Fibroblast of lung (primary cell): Measurements from ENCODE around the gene WDTC1. TPM values are rescaled to one million over a fixed set of nuclear protein-coding genes. Genes with fewer than 3 reads are reported as not detected.

ENCODE experiments used
- DNase-seq, 2 donors: peaks; one replicate each; pipeline versions ENCODE4 v3.0.0 to v3.0.0-alpha.2; 2010; ENCODE audit warnings: low read depth in 2 of 2
- H2AFZ ChIP-seq: 2 replicates; pipeline ENCODE4 v1.5.1; 2012; ENCODE audit warnings: low read length, control low read depth, inconsistent platforms
- H3K27ac ChIP-seq: 2 replicates; pipeline ENCODE4 v1.5.1; 2011; ENCODE audit warnings: low read length, control low read depth; ENCODE audit not compliant: insufficient read depth
- H3K27me3 ChIP-seq: 2 replicates; pipeline ENCODE4 v1.5.1; 2011; ENCODE audit warnings: mild to moderate bottlenecking, low read length; ENCODE audit not compliant: control insufficient read depth, insufficient read depth
- H3K36me3 ChIP-seq: 2 replicates; pipeline ENCODE4 v1.5.1; 2011; ENCODE audit warnings: low read length; ENCODE audit not compliant: control insufficient read depth, insufficient read depth
- H3K4me1 ChIP-seq: 2 replicates; pipeline ENCODE4 v1.5.1; 2011; ENCODE audit warnings: low read length; ENCODE audit not compliant: control insufficient read depth, insufficient read depth; ENCODE audit errors: extremely low read depth
- H3K4me2 ChIP-seq: 2 replicates; pipeline ENCODE4 v1.5.1; 2011; ENCODE audit warnings: low read length, control low read depth; ENCODE audit not compliant: insufficient read depth; ENCODE audit errors: extremely low read depth
- H3K4me3 ChIP-seq, 4 experiments: fragments of 200-600 bp in 1 of 4; sonication (generic) in 1 of 4; replicated peaks in 1 of 4; 2 replicates each; pipeline ENCODE4 v1.5.1; 2011 to 2016; ENCODE audit warnings: low read length in 4 of 4, low read depth in 3 of 4, mild to moderate bottlenecking in 3 of 4, control low read depth in 2 of 4, inconsistent platforms in 1 of 4, mixed read lengths in 1 of 4; ENCODE audit not compliant: insufficient read depth in 1 of 4; ENCODE audit errors: control extremely low read depth in 1 of 4
- H3K79me2 ChIP-seq: 2 replicates; pipeline ENCODE4 v1.5.1; 2012; ENCODE audit warnings: mild to moderate bottlenecking, low read length, inconsistent platforms; ENCODE audit not compliant: control insufficient read depth, insufficient read depth
- H3K9ac ChIP-seq: 2 replicates; pipeline ENCODE4 v1.5.1; 2011; ENCODE audit warnings: mild to moderate bottlenecking, low read length, control low read depth; ENCODE audit not compliant: insufficient read depth
- H3K9me3 ChIP-seq: 2 replicates; pipeline ENCODE4 v1.5.1; 2012; ENCODE audit warnings: low read depth, low read length; ENCODE audit not compliant: control insufficient read depth, insufficient read depth
- H4K20me1 ChIP-seq: 2 replicates; pipeline ENCODE4 v1.5.1; 2011; ENCODE audit warnings: low read length; ENCODE audit not compliant: control insufficient read depth, insufficient read depth; ENCODE audit errors: extremely low read depth
- EZH2 ChIP-seq: IDR thresholded peaks from 2 replicates; pipeline ENCODE4 v1.5.1; 2012; ENCODE audit warnings: low read length, control low read depth, mild to moderate bottlenecking; ENCODE audit errors: missing control alignments
- polyA plus RNA-seq, 2 donors: library from polyadenylated mRNA; depleted of rRNA in 1 of 2; stranded (reverse) in 1 of 2; unstranded in 1 of 2; fragments of >200 nt; gene quantifications; 2 replicates each; pipeline ENCODE4 v1.2.1, GENCODE V29; 2011 to 2012; ENCODE audit warnings: missing spikeins in 1 of 2
- total RNA-seq: library from RNA; depleted of rRNA; stranded (reverse); fragments of >200 nt; gene quantifications from 2 replicates; pipeline ENCODE4 v1.2.1, GENCODE V29; 2014
- TF ChIP-seq, protein P1 (sequence below), 2 donors: IDR thresholded peaks in 1 of 2; conservative IDR thresholded peaks in 1 of 2; 1 replicate in 1 of 2; 2 replicates in 1 of 2; pipeline ENCODE4 v1.5.1; 2011 to 2012; ENCODE audit warnings: low read length in 2 of 2, control low read depth in 1 of 2, inconsistent platforms in 1 of 2, low read depth in 1 of 2, mild to moderate bottlenecking in 1 of 2

WDTC1 gene
- total and polyA plus RNA-seq, 2 donors (not counting 1 experiment from before 2014, with no cell fraction given): 10.7 to 23.3 TPM

DNA sequence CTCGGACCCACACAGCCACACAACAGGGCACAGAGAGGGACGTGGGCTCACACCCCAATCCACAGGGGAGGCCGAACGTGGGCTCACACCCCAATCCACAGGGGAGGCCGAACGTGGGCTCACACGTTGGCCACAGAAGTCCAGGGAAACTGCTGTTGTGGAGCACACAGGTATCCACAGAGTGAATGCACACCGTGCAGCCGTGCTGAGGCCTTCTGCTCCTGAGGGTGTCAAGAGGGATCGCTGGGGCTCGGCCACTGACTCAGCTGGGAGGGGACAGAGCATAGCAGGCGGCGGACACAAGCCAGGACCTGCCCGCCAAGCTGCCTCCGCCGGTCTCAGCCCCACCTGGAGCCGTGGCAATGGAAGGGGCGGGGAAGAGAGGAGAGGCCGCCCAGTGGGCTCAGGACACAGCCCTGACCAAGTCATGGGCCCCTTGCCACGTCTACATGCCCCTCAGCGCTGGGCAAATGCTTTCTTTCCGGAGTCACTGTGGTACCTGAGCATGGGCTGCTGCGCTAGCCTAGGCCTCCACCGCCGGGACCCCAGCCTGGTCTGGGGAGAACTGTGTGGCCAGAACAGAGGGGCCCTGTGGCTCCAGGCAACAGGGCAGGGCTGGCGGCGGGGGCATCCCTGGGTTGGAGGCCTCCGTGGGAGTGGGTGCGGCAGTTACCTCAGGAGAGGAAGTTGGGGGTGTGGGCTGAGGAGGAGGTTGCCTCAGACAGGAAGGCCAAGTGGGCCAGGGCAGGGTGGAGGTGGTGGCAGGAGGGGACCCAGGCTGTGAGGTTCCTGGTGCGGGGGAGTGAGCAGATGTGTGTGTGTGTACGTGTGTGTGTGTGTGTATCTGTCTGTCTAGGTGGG, 108.6 kb downstream of the WDTC1 start:
- no peak overlapping the region for H3K4me2 ChIP-seq
- H3K4me3 ChIP-seq: no peak overlapping the region
- no peaks in the 10 kb centered on the region for H3K79me2 ChIP-seq
- H2AFZ ChIP-seq: no peak overlapping the region
- DNase-seq: no peak
- peaks cover 8% of the 10 kb centered on the region for H3K4me1 ChIP-seq
- H3K36me3 ChIP-seq: no peaks in the 10 kb centered on the region
- no peaks in the 10 kb centered on the region for H3K27me3 ChIP-seq
- no peaks in the 10 kb centered on the region for H3K9me3 ChIP-seq
- no peak for TF ChIP-seq EZH2
- TF ChIP-seq, protein P1, sequence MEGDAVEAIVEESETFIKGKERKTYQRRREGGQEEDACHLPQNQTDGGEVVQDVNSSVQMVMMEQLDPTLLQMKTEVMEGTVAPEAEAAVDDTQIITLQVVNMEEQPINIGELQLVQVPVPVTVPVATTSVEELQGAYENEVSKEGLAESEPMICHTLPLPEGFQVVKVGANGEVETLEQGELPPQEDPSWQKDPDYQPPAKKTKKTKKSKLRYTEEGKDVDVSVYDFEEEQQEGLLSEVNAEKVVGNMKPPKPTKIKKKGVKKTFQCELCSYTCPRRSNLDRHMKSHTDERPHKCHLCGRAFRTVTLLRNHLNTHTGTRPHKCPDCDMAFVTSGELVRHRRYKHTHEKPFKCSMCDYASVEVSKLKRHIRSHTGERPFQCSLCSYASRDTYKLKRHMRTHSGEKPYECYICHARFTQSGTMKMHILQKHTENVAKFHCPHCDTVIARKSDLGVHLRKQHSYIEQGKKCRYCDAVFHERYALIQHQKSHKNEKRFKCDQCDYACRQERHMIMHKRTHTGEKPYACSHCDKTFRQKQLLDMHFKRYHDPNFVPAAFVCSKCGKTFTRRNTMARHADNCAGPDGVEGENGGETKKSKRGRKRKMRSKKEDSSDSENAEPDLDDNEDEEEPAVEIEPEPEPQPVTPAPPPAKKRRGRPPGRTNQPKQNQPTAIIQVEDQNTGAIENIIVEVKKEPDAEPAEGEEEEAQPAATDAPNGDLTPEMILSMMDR (conservative IDR thresholded peaks at IDR 0.05 in 1 of 2, IDR thresholded peaks at IDR 0.05 in 1 of 2; ENCODE audit: low read depth in 1 of 2, low read length in 2 of 2): no peak
- H3K9ac ChIP-seq: no peak overlapping the region
- no peaks in the 10 kb centered on the region for H4K20me1 ChIP-seq
- H3K27ac ChIP-seq: no peak overlapping the region

DNA sequence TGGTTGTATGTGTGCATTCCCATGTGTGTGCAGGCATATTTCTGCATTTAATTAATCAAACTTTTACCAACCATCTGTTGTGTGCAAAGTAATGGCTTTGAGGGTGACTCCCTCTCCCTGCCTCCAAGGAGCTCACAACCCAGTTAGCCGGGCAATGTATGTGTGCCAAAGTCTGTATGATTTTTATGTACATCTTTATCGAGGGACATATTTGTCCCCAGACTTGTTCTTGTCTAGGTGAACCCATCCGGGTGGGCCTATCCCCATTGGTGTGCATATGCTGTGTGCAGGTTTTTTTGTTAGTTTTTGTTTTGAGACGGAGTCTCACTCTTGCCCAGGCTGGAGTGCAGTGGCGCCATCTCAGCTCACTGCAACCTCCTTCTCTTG, 109.2 kb downstream of the WDTC1 start:
- no peak for DNase-seq
- H3K9me3 ChIP-seq: no peaks in the 10 kb centered on the region
- H3K4me1 ChIP-seq: peaks cover 8% of the 10 kb centered on the region
- H3K4me3 ChIP-seq: no peak overlapping the region
- no peak overlapping the region for H2AFZ ChIP-seq
- H3K9ac ChIP-seq: no peak overlapping the region
- no peaks in the 10 kb centered on the region for H4K20me1 ChIP-seq
- no peaks in the 10 kb centered on the region for H3K36me3 ChIP-seq
- TF ChIP-seq EZH2: no peak
- TF ChIP-seq, protein P1 (conservative IDR thresholded peaks at IDR 0.05 in 1 of 2, IDR thresholded peaks at IDR 0.05 in 1 of 2; ENCODE audit: low read depth in 1 of 2, low read length in 2 of 2): no peak
- no peaks in the 10 kb centered on the region for H3K27me3 ChIP-seq
- no peaks in the 10 kb centered on the region for H3K79me2 ChIP-seq
- no peak overlapping the region for H3K27ac ChIP-seq
- H3K4me2 ChIP-seq: no peak overlapping the region

DNA sequence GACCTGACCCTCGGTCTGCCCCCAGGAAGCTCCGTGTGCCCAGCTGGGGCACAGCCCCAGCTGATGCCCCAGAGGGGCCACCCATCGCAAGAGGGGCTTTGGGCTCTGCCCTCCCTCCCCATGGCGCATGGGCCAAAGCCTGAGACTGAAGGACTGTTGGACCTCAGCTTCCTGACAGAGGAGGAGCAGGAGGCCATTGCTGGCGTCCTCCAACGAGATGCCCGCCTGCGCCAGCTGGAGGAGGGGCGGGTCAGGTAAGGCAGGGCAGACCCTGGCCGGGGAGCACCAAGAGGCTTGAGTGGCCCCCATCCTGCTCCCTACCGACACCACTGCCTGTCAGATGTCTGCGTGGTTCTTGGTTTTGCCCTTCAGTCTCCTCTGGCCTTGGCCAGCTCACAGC, 110.8 kb downstream of the WDTC1 start:
- Histone ChIP-seq H3K36me3 (no peaks in the 10 kb centered on the region), H3K4me1 (peaks cover 8% of the 10 kb centered on the region), H3K4me2 (no peak overlapping the region), H3K27me3 (no peaks in the 10 kb centered on the region), H4K20me1 (no peaks in the 10 kb centered on the region), H3K9ac (no peak overlapping the region), H3K4me3 (no peak overlapping the region), H3K79me2 (no peaks in the 10 kb centered on the region), H3K9me3 (no peaks in the 10 kb centered on the region), H2AFZ (no peak overlapping the region), H3K27ac (no peak overlapping the region)
- no peak for DNase-seq
- TF ChIP-seq, protein P1 (conservative IDR thresholded peaks at IDR 0.05 in 1 of 2, IDR thresholded peaks at IDR 0.05 in 1 of 2; ENCODE audit: low read depth in 1 of 2, low read length in 2 of 2): no peak
- no peak for TF ChIP-seq EZH2
